ENCODE measurements around the gene FTH1.

Gene FTH1

GRCh38 chr11:61967116-61967923, at the start of gene FTH1:
FTH1 (minus strand) TSS chr11:61967634; CDS start chr11:61967425, 209 bp downstream.
- peak within 1 kb of the TSS; percentile 95 for H3K27ac ChIP-seq
- TF ChIP-seq, protein P1, sequence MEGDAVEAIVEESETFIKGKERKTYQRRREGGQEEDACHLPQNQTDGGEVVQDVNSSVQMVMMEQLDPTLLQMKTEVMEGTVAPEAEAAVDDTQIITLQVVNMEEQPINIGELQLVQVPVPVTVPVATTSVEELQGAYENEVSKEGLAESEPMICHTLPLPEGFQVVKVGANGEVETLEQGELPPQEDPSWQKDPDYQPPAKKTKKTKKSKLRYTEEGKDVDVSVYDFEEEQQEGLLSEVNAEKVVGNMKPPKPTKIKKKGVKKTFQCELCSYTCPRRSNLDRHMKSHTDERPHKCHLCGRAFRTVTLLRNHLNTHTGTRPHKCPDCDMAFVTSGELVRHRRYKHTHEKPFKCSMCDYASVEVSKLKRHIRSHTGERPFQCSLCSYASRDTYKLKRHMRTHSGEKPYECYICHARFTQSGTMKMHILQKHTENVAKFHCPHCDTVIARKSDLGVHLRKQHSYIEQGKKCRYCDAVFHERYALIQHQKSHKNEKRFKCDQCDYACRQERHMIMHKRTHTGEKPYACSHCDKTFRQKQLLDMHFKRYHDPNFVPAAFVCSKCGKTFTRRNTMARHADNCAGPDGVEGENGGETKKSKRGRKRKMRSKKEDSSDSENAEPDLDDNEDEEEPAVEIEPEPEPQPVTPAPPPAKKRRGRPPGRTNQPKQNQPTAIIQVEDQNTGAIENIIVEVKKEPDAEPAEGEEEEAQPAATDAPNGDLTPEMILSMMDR (conservative IDR thresholded peaks at IDR 0.05), result no peak

GRCh38 chr11:62015615-62016014, 48.2 kb upstream of the FTH1 start:
- H3K27ac ChIP-seq, result no peak overlapping the region
- TF ChIP-seq, protein P1 (conservative IDR thresholded peaks at IDR 0.05), result no peak

DNA sequence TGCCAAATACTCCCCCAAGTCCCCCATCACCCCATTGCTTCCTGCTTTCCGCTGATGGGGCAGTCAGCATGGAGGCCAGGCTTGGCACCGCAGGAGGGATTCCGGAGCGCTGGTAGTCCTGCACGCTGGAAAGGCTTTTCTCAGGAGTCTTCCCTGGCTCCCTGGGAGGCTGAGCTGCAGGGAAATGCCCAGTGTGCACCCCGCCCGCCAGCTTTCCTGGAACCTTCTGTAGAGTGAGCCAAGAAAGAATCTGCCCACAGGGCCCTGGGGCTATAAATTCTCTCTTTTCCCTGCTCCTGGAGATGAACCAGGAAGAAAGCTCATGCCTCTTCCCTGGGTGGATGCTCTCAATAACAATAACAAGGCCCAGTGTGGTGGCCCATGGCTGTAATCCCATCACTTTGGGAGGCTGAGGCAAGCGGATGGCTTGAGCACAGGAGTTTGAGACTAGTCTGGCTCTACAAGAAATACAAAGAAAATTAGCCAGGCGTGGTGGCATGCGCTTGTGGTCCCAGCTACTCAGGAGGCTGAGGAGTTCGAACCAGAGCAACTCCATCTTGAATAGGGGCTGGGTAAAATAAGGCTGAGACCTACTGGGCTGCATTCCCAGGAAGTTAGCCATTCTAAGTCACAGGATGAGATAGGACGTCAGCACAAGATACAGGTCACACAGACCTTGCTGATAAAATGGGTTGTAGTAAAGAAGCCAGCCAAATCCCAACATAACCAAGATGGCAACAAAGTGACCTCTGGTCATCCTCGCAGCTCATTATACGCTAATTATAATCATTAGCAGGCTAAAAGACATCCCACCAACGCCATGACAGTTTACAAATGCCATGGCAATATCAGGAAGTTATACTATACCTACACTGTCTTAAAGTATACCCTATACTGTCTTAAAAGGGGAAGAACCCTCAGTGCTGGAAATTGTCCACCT, 46.4 kb upstream of the FTH1 start:
- TF ChIP-seq, protein P1 (conservative IDR thresholded peaks at IDR 0.05), result no peak
- no peak overlapping the region for H3K27ac ChIP-seq

GRCh38 chr11:62012832-62013461, 45.5 kb upstream of the FTH1 start:
- TF ChIP-seq, protein P1 (conservative IDR thresholded peaks at IDR 0.05), result no peak
- H3K27ac ChIP-seq, result no peak overlapping the region

GRCh38 chr11:62012451-62012831, 45.0 kb upstream of the FTH1 start:
- H3K27ac ChIP-seq, result no peak overlapping the region
- TF ChIP-seq, protein P1 (conservative IDR thresholded peaks at IDR 0.05), result no peak

GRCh38 chr11:62011881-62012280, 44.4 kb upstream of the FTH1 start:
- TF ChIP-seq, protein P1 (conservative IDR thresholded peaks at IDR 0.05), result no peak
- H3K27ac ChIP-seq, result no peak overlapping the region

Measured in VCaP (cell line).